IPS DF 6.9 (cell line): ENCODE results near the gene TMUB1.

ENCODE experiments used
- DNase-seq: peaks from one replicate; pipeline ENCODE4 v3.0.0-alpha.2; 2013; ENCODE audit warnings: low read depth, low spot score
- H3K27ac ChIP-seq: one replicate; pipeline ENCODE4 v1.5.1; 2013; ENCODE audit warnings: low read length, control low read depth
- H3K27me3 ChIP-seq: 2 replicates; pipeline ENCODE4 v1.6.1; 2013; ENCODE audit warnings: mild to moderate bottlenecking, low read length; ENCODE audit not compliant: control insufficient read depth, insufficient read depth
- H3K36me3 ChIP-seq: 2 replicates; pipeline ENCODE4 v1.6.1; 2013; ENCODE audit warnings: low read length; ENCODE audit not compliant: control insufficient read depth, insufficient read depth
- H3K4me1 ChIP-seq: 2 replicates; pipeline ENCODE4 v1.6.1; 2013; ENCODE audit warnings: low read length; ENCODE audit not compliant: control insufficient read depth, insufficient read depth
- H3K4me3 ChIP-seq: 2 replicates; pipeline ENCODE4 v1.5.1; 2013; ENCODE audit warnings: mild to moderate bottlenecking, low read length
- H3K9me3 ChIP-seq: 2 replicates; pipeline ENCODE4 v1.6.1; 2013; ENCODE audit warnings: low read length, inconsistent platforms; ENCODE audit not compliant: control insufficient read depth, insufficient read depth
- WGBS: extraction: QIAGEN DNeasy Blood & Tissue Kit; methylation state at CpG from one replicate; pipeline ENCODE4 v1.1.7; 2013; ENCODE audit warnings: mixed read lengths, missing lambda C conversion rate; ENCODE audit not compliant: insufficient read length, insufficient coverage; 5-methylcytosine and 5-hydroxymethylcytosine counted together

TMUB1 gene

DNA sequence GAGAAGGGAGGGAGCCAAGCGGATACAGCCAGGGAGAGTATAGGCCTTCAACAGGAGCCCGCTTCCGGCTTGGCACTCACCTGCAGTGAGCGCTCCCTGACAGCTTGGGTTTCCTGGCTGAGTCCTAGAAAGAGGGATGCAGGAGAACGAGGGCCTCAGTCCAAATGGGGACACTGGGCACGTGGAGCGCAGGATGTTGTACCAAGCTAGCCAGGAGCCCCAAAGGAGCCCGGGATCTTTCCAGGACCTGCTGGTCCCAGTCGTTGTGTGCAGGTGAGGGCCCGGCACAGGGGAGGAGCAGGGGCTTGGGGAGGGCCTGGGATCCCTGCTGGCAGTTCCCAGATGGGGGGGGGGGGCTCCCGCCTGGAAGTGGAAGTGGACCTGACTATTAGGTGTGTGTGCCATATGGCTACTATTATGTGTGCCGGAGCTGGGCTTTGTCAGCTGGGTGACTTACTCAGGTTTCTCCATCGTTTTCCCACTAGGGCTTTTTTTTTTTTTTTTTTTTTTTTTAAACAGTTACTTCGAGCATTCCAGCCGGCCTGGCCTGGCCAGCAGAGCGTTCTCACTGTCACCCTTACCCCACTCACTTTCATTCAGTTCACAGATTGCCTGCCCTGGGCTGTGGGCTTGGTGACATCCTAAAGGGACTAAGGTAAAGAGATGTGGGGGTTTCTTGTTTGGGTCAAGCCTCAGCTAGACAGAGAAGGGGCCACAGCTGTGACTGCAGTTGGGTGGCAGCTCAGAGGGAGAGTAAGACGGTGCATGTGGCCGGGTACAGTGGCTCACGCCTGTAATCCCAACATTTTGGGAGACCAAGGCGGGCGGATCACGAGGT, 6.8 kb upstream of the TMUB1 start:
- Histone ChIP-seq H3K9me3 (no peaks in the 10 kb centered on the region), H3K4me3 (no peak overlapping the region), H3K27me3 (peaks cover 3% of the 10 kb centered on the region; the same call in 1 of the 2 replicates), H3K4me1 (peaks cover 10% of the 10 kb centered on the region; the same call in 1 of the 2 replicates), H3K36me3 (no peaks in the 10 kb centered on the region), H3K27ac (no peak overlapping the region)
- DNase-seq = no peak
- no CpG with 5 or more reads among the region's 22 CpGs for WGBS

DNA sequence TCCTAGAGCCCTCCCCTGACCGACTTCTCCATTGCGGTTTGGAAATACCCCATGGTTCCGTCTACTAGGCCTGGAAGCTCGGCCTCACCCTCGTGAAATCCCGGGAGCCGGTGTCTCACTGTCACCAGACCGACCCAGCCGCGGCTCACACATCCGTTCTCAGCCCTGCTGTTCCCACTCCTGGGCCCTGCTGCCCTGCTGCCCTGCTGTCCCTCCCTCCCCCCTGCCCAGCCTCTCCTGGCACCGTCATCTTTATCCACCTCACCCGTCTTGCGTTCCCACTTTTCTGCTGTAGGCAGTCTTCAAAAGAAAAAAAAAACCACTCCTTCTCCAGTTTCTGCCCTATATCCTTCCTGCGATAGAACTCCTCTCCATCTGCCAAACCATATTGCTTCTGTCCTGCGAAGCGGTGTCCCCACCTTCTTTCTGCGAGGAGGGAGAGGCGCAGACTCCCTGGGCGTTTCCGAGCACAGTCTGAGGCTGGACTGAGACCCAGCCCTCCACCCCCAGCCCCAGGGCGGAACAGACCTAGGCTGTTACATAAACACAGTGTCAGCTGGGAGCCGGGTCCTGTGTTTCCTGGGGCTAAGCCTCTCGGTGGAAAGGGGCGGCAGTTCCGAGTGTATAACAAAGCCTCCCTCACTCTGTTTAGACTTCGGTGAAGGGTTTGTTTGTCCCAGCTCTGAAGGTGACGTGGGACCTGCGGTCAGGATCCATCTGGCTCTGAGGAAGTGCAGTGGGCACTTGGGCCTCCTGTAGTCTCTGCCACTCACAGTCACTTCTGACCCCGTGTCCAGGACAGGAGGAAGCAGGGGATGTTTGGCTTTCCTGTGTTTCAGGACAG, 5.8 kb upstream of the TMUB1 start:
- H3K27ac ChIP-seq = no peak overlapping the region
- peaks cover 10% of the 10 kb centered on the region; the same call in 1 of the 2 replicates for H3K4me1 ChIP-seq
- no peaks in the 10 kb centered on the region for H3K9me3 ChIP-seq
- no peaks in the 10 kb centered on the region for H3K36me3 ChIP-seq
- H3K4me3 ChIP-seq = no peak overlapping the region
- no peak for DNase-seq
- peaks cover 3% of the 10 kb centered on the region; the same call in 1 of the 2 replicates for H3K27me3 ChIP-seq
- WGBS = no CpG with 5 or more reads among the region's 30 CpGs

- Histone ChIP-seq H3K4me1 (peaks cover 10% of the 10 kb centered on the region; the same call in 1 of the 2 replicates), H3K4me3 (peak overlapping the region; percentile 45; the same call in 1 of the 2 replicates), H3K9me3 (no peaks in the 10 kb centered on the region), H3K27me3 (peaks cover 3% of the 10 kb centered on the region; the same call in 1 of the 2 replicates), H3K36me3 (no peaks in the 10 kb centered on the region), H3K27ac (no peak overlapping the region)
- DNase-seq = no peak
- no CpG with 5 or more reads among the region's 16 CpGs for WGBS
These were observed 4.9 kb upstream of the TMUB1 start for GRCh38 chr7:151088019-151088855.

- no CpG with 5 or more reads among the region's 70 CpGs for WGBS
- H3K4me1 ChIP-seq = peaks cover 10% of the 10 kb centered on the region; the same call in 1 of the 2 replicates
- no peak overlapping the region for H3K27ac ChIP-seq
- no peaks in the 10 kb centered on the region; the same call in 1 of the 2 replicates for H3K36me3 ChIP-seq
- H3K9me3 ChIP-seq = no peaks in the 10 kb centered on the region
- H3K4me3 ChIP-seq = peak overlapping the region; percentile 45
- peaks cover 3% of the 10 kb centered on the region; the same call in 1 of the 2 replicates for H3K27me3 ChIP-seq
- DNase-seq = no peak
These were observed 4.1 kb upstream of the TMUB1 start for GRCh38 chr7:151087245-151088018.

- no peak overlapping the region for H3K27ac ChIP-seq
These were observed 3.5 kb upstream of the TMUB1 start for GRCh38 chr7:151086802-151087244.

DNA sequence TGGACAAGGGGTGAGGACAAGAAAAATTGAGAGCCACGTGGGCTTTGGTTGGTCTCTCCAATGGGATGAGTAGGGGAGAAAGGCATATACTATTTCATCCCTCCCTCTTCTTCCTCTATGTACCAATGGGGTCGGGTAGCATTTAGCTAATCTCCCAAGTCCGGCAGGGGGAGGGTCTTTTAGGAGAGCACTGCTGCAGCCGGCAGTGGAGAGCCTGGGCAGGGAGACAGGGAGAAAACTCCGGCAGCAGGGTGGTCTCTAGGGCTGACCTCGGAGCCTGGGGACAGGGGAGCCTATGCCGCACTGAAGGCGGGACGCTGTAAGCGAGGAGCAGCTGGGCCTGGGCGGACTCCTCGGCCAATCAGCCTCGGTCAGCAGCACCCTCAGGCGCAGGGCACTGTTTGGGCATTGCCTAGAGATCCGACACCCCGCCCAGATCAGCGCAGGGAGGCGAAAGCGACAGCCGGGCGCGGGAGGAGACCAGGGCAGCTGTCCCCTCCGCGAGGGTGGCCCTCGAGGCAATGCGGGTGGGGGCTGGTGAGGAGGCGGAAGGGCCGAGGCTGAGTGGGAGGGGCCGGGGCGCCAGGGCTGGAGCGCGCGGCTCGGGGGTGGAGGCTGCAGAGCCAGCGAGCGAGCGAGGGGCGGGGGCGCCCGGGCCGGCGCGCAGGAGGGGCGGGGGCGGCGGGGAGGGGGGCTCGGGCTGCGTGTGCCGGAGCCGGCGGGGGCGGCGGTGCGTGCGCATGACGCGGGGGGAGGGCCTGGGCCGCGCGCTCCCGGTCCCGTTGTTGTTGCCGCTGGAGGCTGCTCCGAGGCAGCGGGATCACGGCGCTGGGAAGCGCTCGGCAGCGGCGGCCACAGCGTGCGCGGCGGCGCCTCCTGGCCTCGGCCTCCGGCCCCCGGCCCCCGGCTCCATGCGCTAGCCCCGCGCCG, 2.7 kb upstream of the TMUB1 start, which contains the start of gene AGAP3:
AGAP3 (plus strand) TSS at position 785 of the 930 bp plus-strand sequence. CDS start 267 bp downstream, outside the sequence.
- no peak for DNase-seq
- no CpG with 5 or more reads among the region's 84 CpGs for WGBS
- Histone ChIP-seq H3K4me1 (peaks cover 14% of the 10 kb centered on the region), H3K36me3 (no peaks in the 10 kb centered on the region; the same call in 1 of the 2 replicates), H3K27me3 (peaks cover 3% of the 10 kb centered on the region; the same call in 1 of the 2 replicates), H3K27ac (no peak within 1 kb of the TSS), H3K4me3 (peak within 1 kb of the TSS; percentile 45; the same call in 1 of the 2 replicates), H3K9me3 (no peaks in the 10 kb centered on the region)

More at GRCh38 chr7:151086802-151087244, 3.5 kb upstream of the TMUB1 start:
- peaks cover 12% of the 10 kb centered on the region for H3K4me1 ChIP-seq
- no CpG with 5 or more reads among the region's 56 CpGs for WGBS
- no peaks in the 10 kb centered on the region; the same call in 1 of the 2 replicates for H3K36me3 ChIP-seq
- DNase-seq = no peak
- H3K9me3 ChIP-seq = no peaks in the 10 kb centered on the region
- H3K27me3 ChIP-seq = peaks cover 3% of the 10 kb centered on the region; the same call in 1 of the 2 replicates
- peak overlapping the region; percentile 45; the same call in 1 of the 2 replicates for H3K4me3 ChIP-seq

DNA sequence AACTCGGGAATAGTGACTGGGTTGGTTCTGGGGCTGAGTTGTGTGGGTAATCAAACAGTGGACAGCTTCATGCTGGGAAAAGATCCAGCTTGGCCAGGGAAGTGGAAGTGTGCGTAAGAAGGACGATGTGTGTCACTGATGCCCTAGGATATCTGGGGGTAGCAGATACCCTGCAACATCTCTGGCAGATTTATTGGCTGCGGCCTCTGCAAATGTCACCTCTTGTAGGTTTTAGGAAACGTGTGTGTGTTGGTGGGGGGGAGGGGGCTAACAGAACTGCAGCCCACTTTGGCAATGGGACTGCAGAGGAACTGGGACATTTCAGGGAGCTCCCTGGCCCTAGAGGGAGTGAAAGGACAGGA, 2.0 kb upstream of the TMUB1 start:
- Histone ChIP-seq H3K4me3 (no peak overlapping the region; the same call in 1 of the 2 replicates), H3K36me3 (no peaks in the 10 kb centered on the region; the same call in 1 of the 2 replicates), H3K4me1 (peaks cover 14% of the 10 kb centered on the region), H3K27me3 (peaks cover 3% of the 10 kb centered on the region; the same call in 1 of the 2 replicates), H3K27ac (no peak overlapping the region), H3K9me3 (no peaks in the 10 kb centered on the region)
- WGBS = no CpG with 5 or more reads among the region's 5 CpGs
- DNase-seq = no peak

DNA sequence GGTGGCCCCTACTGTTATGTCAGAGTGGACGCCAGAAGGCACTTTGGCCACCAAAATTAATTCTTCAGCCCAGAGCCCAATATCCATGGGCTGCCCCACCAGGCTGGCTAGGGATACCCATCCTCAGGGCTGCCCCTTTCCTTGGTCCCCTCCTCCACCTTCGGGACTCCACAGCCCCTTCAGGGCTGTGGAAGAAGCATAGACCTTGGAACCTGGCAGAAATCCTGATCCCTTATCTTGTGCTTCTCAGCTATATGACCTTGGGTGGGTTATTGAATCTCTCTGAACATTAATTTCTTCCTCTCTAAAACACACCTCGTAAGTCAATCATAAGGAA, 499 bp upstream of the TMUB1 start:
- Histone ChIP-seq H3K4me3 (peak overlapping the region; percentile 61; the same call in 1 of the 2 replicates), H3K27me3 (peaks cover 3% of the 10 kb centered on the region; the same call in 1 of the 2 replicates), H3K36me3 (no peaks in the 10 kb centered on the region; the same call in 1 of the 2 replicates), H3K27ac (no peak overlapping the region), H3K9me3 (no peaks in the 10 kb centered on the region), H3K4me1 (peaks cover 12% of the 10 kb centered on the region)
- WGBS = no CpG with 5 or more reads among the region's 3 CpGs
- no peak for DNase-seq
